KMS-11 (cell line): Measurements from ENCODE around the gene IFIT1.

Source experiments
- H2AFZ ChIP-seq: fragments of 200-600 bp; sonication (generic); 2 replicates; pipeline ENCODE4 v1.6.1; 2016; ENCODE audit warnings: antibody characterized with exemption, mixed run types, low read depth
- H3K27ac ChIP-seq: fragments of 200-600 bp; sonication (generic); 2 replicates; pipeline ENCODE4 v1.6.1; 2016; ENCODE audit warnings: mild to moderate bottlenecking, mixed run types
- H3K27me3 ChIP-seq: fragments of 200-600 bp; sonication (generic); 2 replicates; pipeline ENCODE4 v1.6.1; 2017; ENCODE audit warnings: mild to moderate bottlenecking, low read depth, mixed run types, moderate library complexity; ENCODE audit not compliant: insufficient read depth
- H3K36me3 ChIP-seq: fragments of 200-600 bp; sonication (generic); 2 replicates; pipeline ENCODE4 v1.6.1; 2017; ENCODE audit warnings: mild to moderate bottlenecking, mixed run types; ENCODE audit not compliant: insufficient read depth
- H3K4me1 ChIP-seq: fragments of 200-600 bp; sonication (generic); 2 replicates; pipeline ENCODE4 v1.6.1; 2016; ENCODE audit warnings: mild to moderate bottlenecking, low read depth, mixed run types; ENCODE audit not compliant: poor library complexity, severe bottlenecking
- H3K4me2 ChIP-seq: fragments of 200-600 bp; sonication (generic); 2 replicates; pipeline ENCODE4 v1.7.0; 2016; ENCODE audit warnings: mild to moderate bottlenecking, mixed run types
- H3K4me3 ChIP-seq: fragments of 200-600 bp; sonication (generic); IDR thresholded peaks from 2 replicates; pipeline ENCODE4 v1.6.1; 2017; ENCODE audit warnings: low read depth, low read length, mixed read lengths; ENCODE audit not compliant: insufficient read depth
- H3K79me2 ChIP-seq: fragments of 200-600 bp; sonication (generic); 2 replicates; pipeline ENCODE4 v1.6.1; 2016; ENCODE audit warnings: low read depth, mixed run types; ENCODE audit not compliant: insufficient read depth
- H3K9ac ChIP-seq: fragments of 200-600 bp; sonication (generic); 2 replicates; pipeline ENCODE4 v1.6.1; 2016; ENCODE audit warnings: mild to moderate bottlenecking, mixed run types
- H4K20me1 ChIP-seq: fragments of 200-600 bp; sonication (generic); 2 replicates; pipeline ENCODE4 v1.6.1; 2016; ENCODE audit warnings: mild to moderate bottlenecking, mixed run types; ENCODE audit not compliant: insufficient read depth
- TF ChIP-seq, protein P1 (sequence below): fragments of 200-600 bp; sonication (generic); conservative IDR thresholded peaks from 2 replicates; pipeline ENCODE4 v1.6.1; 2017; ENCODE audit warnings: low read depth, mild to moderate bottlenecking, antibody characterized with exemption, low read length, moderate library complexity, mixed read lengths

The IFIT1 gene

DNA sequence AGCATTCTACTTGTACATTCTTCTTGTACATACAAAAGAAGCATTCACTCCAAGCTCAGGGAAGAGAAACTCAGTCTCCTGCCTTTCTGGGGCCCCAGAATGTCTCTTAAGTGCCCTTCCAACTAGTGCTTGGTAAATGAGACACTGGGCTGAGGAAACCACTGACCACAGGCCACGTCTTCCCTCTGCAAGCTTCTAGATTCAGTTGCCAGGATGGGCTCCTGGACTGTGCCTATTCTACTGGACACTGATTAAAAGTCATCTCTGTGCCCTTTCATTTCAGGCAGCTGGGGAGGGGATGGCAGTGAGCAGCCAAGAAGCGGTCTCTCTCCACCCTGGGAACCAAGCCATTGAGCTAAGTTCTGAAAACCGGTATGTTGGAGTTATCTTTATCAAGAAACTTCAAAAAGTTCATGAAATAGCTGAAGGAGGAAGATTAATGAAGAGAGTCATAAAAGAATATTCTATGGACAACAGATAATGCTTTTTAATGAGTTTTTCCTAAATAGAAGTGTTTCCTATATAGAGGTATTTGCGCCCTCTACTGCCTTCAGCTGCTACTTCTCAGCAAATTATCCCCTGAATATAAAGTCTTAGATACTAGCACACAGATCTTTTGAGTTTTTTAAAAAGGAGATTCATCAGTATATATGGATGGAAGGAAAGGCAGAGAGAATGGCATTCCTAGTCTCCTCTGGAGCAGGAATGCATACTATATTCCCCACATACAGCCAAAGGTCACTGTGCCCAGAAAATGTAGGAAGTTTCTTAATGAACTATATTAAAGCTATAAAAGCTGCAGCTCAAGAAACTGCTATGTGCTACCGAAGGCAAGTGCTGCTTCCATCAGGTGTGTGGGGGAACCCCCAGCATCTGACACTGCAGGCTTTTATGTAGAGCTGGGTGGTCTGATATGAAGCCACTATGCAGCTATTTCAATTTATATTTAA, 23.0 kb upstream of the IFIT1 start:
- H3K9ac ChIP-seq: no peak overlapping the region
- H3K79me2 ChIP-seq: no peaks in the 10 kb centered on the region
- H3K4me1 ChIP-seq: peaks cover 51% of the 10 kb centered on the region
- peak overlapping the region; percentile 87; the same call in 1 of the 2 replicates for H3K27ac ChIP-seq
- peak overlapping the region; percentile 9; the same call in 1 of the 2 replicates for H2AFZ ChIP-seq
- H4K20me1 ChIP-seq: no peaks in the 10 kb centered on the region
- TF ChIP-seq, protein P1, sequence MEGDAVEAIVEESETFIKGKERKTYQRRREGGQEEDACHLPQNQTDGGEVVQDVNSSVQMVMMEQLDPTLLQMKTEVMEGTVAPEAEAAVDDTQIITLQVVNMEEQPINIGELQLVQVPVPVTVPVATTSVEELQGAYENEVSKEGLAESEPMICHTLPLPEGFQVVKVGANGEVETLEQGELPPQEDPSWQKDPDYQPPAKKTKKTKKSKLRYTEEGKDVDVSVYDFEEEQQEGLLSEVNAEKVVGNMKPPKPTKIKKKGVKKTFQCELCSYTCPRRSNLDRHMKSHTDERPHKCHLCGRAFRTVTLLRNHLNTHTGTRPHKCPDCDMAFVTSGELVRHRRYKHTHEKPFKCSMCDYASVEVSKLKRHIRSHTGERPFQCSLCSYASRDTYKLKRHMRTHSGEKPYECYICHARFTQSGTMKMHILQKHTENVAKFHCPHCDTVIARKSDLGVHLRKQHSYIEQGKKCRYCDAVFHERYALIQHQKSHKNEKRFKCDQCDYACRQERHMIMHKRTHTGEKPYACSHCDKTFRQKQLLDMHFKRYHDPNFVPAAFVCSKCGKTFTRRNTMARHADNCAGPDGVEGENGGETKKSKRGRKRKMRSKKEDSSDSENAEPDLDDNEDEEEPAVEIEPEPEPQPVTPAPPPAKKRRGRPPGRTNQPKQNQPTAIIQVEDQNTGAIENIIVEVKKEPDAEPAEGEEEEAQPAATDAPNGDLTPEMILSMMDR: peak; percentile 76
- no peak overlapping the region for H3K4me3 ChIP-seq
- H3K36me3 ChIP-seq: no peaks in the 10 kb centered on the region
- no peaks in the 10 kb centered on the region for H3K27me3 ChIP-seq
- H3K4me2 ChIP-seq: peak overlapping the region; percentile 78

DNA sequence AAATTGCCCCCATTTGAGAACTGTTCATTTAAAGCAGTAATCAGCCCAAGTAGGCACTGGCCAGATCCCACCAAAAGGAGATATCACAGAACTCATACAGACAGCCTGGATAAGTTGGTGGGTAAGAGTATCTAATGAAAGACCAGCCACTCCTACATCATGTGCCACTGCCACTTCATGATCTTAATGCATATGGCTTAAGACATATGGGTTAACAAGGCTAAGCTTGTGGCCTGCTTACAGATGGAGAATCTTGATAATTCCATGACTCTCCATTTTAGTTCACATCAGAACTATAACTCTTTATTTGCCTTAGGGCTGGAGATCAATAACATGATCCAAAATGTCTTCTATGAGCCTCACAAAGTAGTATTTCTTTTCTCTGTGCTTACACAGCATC, 21.3 kb upstream of the IFIT1 start:
- no peak overlapping the region for H3K4me3 ChIP-seq
- H3K79me2 ChIP-seq: no peaks in the 10 kb centered on the region
- no peak overlapping the region for H3K27ac ChIP-seq
- H3K4me2 ChIP-seq: no peak overlapping the region
- H4K20me1 ChIP-seq: no peaks in the 10 kb centered on the region
- TF ChIP-seq, protein P1: no peak
- no peaks in the 10 kb centered on the region for H3K36me3 ChIP-seq
- no peaks in the 10 kb centered on the region for H3K27me3 ChIP-seq
- no peak overlapping the region for H2AFZ ChIP-seq
- H3K4me1 ChIP-seq: peaks cover 40% of the 10 kb centered on the region
- no peak overlapping the region for H3K9ac ChIP-seq

DNA sequence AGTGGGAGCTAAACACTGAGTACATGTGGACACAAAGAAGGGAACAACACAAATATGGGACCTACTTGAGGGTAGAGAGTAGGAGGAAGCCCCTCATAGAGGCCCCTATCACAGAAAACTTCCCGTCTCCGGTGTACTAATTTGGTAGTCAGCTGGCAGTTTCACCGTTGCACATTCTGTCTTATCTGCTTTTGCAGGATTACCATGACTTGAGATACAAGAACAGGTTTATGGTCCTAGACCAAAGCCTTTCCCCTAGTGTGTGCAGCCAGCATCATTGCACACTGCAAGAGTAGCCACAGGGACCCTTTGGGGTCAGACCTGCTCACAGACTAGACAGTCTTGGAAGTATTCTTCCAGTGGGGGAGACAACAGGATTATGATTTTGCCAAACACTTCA, 20.4 kb upstream of the IFIT1 start:
- H2AFZ ChIP-seq: no peak overlapping the region
- no peak overlapping the region for H3K9ac ChIP-seq
- H3K79me2 ChIP-seq: no peaks in the 10 kb centered on the region
- no peak overlapping the region for H3K4me3 ChIP-seq
- H4K20me1 ChIP-seq: no peaks in the 10 kb centered on the region
- H3K27ac ChIP-seq: no peak overlapping the region
- H3K4me1 ChIP-seq: peaks cover 32% of the 10 kb centered on the region
- no peaks in the 10 kb centered on the region for H3K27me3 ChIP-seq
- no peak overlapping the region for H3K4me2 ChIP-seq
- TF ChIP-seq, protein P1: no peak
- H3K36me3 ChIP-seq: no peaks in the 10 kb centered on the region

DNA sequence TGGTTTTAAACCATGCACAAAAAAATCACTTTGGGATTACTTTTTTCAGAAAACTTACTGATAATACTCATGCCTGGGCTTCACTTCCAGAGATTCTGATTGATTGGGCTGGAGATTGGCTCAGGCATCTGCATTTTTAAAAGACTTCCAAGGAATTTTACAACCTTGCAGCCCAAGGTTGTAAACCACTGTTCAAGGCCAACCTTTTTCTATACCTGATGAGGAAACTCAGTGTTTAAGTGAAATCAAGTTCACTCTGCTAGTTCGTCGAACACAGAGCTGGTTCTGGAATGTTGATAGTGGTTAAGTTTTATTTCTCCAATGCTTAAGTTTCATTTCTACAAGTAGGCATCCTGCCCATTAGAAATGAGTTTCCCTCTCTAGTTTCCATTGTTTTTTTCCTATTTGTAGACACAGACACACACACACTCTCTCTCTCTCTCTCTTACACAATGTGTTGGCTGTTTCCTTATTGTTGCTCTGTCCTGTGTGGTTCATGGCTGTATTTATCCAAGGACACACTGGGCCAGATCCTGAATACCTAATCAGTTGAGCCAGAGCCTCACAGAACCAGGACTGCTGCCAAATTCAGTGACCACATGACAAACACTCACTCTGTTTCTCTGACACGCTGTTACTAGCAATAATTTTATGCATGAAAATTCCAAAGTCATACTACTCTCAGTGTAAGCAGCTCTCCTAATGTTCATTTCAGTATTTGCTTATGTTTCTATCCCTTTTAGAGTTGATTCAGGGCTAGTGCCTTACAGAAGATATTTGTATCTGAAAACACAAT, 18.3 kb upstream of the IFIT1 start:
- H3K4me3 ChIP-seq: no peak overlapping the region
- no peaks in the 10 kb centered on the region for H3K79me2 ChIP-seq
- H2AFZ ChIP-seq: no peak overlapping the region
- H3K4me2 ChIP-seq: no peak overlapping the region
- H3K4me1 ChIP-seq: peaks cover 11% of the 10 kb centered on the region
- H3K27ac ChIP-seq: no peak overlapping the region
- no peak overlapping the region for H3K9ac ChIP-seq
- TF ChIP-seq, protein P1: no peak
- H3K27me3 ChIP-seq: no peaks in the 10 kb centered on the region
- no peaks in the 10 kb centered on the region for H3K36me3 ChIP-seq
- no peaks in the 10 kb centered on the region for H4K20me1 ChIP-seq
